Activated T-cell treated with anti-CD3 and anti-CD28 coated beads for 48 hours (primary cell): ENCODE results near the gene PAK5.

Source experiments
- DNase-seq: peaks from one replicate; pipeline ENCODE4 v3.0.0-alpha.2; 2020; ENCODE audit warnings: low read depth

PAK5 gene

GRCh38 chr20:9517297-9518162, 321.3 kb downstream of the PAK5 start:
- no peak for DNase-seq

DNA sequence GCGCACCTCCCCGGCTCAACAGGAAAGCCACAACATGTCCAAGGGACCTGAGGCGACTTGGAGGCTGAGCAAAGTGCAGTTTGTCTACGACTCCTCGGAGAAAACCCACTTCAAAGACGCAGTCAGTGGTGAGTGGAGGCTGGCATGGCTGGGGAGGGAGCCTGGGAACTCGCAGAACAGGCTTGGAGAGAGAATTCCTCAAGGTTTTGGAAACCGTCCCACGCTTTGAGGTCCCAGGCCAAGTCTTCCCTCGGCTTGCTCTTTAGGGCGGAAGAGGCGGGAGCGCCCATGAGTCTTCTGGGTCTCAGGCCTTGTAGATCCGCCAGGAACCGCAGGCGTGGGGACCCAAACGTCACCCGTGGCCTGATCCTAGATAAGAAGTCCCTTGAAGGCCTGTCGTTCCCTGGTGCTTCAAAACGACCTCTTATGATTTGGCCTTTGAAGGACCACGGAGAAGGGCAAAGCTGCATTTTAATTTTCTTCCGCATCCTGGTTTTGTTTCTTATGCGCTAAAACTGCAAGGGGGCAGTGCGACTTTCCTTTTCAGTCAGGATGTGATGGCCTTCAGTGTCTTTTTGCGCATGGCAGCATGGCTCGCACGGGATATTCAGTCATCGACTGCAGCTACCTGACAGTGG, 322.5 kb downstream of the PAK5 start:
- DNase-seq = no peak

DNA sequence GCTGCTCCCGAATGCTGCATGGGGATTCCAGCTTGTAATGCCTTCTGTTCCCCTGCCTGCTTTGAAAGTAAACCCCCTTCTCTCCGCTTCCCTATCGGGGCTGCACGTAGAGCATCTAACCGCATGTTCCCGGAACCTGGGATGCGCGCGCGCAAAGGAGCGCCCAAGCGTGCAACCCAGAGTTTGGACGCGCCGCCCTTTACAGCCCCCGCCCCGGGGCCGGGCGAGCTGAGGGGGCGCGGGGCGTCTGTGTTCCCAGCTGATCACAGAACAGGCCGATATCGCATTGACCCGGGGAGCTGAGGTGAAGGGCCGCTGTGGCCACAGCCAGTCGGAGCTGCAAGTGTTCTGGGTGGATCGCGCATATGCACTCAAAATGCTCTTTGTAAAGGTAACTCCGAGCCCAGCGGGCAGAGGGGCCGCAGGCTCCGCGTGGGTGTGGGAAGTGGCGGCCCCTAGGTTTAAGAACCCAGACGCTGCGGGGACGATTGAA, 323.1 kb downstream of the PAK5 start:
- no peak for DNase-seq

- no peak for DNase-seq
These were observed 323.7 kb downstream of the PAK5 start for GRCh38 chr20:9515214-9515585.

GRCh38 chr20:9514461-9515213, 324.2 kb downstream of the PAK5 start, which contains the start of gene LAMP5:
TSS of gene LAMP5 (plus strand) at chr20:9514590. CDS start at chr20:9514853, 263 bp downstream.
- no peak for DNase-seq

GRCh38 chr20:9514072-9514460, 324.8 kb downstream of the PAK5 start:
- no peak for DNase-seq

GRCh38 chr20:9510911-9511310, 328.0 kb downstream of the PAK5 start:
- DNase-seq = no peak

GRCh38 chr20:9509246-9509645, 329.6 kb downstream of the PAK5 start:
- DNase-seq = no peak

DNA sequence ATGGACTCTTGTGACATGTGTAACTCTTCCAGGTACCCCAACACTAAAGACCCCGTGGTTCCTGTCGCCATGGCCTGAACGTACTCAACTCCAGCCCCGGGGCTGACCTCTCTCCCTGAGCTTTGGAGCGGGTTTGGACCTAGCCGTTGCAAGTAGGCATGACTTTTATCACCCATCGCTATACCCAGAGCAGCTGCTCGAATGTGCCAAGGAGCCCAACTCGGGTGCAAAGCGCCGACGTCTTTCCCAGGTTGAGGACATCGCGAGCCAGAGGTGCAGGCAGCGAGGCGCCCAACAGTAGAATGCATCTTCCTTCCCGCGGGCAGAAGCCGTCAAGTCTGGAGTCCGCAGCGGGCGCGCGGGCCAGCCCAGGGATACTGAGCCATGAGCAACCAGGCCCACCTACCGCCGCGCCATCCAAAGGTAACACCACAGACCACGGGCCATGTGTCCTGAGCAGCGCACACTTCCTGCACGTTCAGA, 330.1 kb downstream of the PAK5 start:
- DNase-seq = no peak

DNA sequence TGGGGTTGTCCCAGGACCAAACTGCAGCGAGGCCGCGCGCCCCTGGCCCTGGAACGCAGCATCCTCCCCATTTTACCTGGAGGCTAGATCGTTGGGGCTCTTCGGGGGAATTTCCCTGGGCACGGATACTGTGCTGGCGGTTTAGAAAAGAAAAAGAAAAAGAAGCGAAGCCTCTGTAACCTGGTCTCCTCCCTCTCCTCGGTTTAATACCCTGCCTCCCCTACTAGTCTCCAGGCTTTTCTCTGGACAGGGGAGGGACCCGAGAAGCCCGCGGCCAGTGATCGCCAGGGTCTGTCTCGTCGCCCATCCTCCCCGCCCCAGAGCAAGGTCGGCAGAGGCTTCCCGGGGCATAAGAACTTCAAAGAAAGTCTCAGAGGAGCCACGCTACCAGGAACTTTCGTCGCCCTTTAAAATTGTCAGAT, 330.6 kb downstream of the PAK5 start:
- no peak for DNase-seq

DNA sequence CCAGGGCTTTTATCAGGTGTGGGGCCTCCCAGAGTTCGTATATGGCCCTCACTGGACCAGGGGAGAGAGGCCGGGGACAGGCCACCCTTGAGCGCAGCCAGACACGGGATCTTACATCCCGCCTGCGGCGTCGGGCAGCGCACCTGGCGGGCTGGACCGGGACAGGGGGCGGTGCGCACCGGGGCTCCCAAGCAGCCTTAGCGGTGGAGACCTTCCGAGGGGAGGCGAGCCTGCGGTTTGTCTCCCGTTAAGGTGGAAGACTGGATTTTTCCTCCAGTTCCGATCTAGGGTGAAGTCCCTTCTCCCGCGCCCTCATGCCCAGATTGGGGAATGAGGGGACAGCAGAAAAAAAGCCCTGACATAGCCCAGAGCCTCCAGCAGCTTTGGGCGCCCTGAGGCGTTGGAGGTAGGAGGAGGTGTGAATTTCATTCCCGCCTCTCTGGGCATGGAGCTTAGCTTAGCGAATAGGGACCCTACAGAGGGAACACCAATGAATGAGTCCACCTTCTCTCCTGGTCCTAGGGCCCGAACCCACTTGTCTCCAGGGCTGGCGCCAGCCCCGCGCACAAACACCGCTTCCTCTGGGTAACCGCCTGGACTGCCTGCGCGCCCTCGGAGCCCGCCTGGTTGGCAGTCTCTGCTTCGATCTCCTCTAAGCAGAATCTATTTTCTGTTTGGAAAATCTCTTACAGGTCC, 331.2 kb downstream of the PAK5 start:
- DNase-seq = no peak

DNA sequence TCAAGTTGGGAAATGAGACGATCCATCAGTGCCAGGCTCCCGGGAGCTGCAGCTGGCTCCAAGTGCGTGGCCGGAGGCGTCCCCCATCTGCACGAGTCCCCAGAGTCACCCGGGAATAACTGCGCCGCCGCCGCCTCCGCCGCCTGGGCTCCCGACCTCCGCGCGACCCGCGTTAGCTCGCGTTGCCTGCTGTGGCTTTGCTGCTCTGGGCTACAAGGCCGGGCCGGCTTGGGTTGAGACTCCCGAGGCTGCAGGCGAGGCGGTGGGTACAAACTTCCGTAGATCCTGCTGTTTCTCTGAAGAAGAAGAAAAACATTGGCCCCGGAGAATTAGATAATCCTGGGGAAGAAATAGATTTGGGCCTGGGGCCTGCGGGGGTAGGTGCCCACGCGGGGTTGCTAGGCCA, 331.9 kb downstream of the PAK5 start:
- DNase-seq = no peak

DNA sequence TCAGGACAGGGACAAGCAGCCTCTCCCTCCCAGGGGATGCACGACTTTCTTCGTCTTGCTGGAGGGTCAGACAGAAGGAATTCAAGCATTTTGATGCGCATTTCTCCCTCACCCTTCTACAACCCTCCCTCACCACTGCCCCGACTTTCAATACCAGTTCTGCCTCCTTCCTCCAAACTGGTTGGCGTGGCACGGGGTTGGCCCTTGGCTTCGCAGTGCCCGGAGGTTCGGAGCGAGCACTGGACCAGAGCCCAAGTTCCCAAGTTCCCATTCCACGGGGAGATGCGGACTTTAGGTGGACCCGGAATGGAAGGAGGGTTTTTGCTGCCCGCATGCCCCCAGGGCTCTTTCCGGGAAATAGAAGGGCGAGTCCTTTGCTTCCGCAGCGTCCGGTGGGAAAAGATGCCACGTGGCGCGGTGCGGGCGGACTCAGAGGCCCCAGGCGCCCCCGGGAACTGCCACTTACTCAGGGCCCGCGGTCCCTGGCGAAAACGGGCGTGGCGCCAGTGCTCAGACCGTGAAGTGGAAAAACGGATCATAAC, 332.5 kb downstream of the PAK5 start:
- DNase-seq = no peak

DNA sequence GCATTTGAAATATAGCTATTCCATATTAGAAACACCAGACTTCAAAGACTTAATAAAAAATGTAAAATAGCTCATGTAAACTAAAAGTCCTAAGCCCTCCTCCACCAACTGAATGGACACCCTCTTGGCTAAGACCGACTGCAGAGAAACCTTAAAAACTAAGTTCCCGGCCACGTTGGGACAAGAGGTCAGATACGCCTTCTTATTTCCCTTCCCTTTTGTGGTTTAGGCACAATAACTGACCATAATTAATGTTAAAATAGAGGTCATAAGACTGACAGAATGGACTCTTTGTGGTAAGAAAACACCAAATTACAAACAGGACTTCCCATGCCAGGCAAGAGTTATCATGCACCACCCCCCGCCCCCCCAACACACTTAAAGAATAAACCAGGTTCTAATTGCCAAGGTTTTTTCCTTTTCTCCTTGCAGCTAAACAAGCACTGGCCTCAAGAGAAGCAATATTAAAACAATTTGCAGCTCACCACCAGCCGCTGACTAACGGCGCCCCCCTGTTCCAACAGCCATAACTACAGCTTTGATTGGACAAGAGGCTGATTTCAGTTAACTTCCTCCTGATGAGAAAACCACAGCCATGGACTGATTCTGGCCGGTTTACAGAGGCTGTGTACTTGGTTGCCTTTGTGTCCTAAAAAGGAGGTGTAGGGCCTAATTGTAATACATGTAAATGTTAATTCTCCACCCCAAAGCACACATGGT, 335.2 kb downstream of the PAK5 start:
- no peak for DNase-seq

- no peak for DNase-seq
These were observed 337.4 kb downstream of the PAK5 start for GRCh38 chr20:9501473-9501872.

DNA sequence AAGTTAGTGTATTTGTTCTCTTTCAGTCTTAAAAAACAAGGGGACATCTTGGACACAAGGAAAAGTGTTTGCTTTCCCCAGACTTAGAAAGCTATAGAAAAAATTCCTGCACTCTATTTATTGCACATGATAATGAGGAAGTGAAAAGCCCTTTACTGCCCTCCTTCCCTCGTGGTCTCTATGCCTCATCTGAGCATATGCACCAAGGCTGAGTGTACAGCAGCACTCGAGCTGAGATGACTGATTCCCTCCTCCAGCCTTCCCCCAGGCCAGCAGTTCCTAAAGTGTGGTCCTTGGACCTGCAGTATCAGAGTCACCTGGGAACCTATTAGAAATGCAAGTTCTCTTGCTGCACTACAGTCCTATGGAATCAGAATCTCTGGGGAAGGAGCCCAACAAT, 338.8 kb downstream of the PAK5 start:
- DNase-seq = no peak

- no peak for DNase-seq
These were observed 339.6 kb downstream of the PAK5 start for GRCh38 chr20:9499126-9499899.

DNA sequence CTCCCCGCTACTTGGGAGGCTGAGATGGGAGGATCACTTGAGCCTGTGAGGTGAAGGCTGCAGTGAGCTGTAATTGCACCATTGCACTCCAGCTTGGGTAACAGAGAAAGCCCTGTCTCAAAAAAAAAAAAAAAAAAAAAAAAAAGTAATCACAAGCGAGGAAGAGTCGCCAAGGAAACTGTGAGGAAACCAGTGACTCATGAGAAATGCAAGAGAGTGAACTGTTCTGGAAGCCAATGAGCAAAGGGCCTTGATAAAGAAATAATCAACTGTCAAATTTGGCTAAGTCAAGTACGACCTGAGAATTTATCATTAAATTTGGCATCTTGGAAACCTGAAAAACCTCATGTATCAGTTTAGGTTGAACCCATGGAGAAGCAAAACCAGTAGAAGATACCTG, 340.6 kb downstream of the PAK5 start:
- DNase-seq = no peak

GRCh38 chr20:9496155-9496554, 342.7 kb downstream of the PAK5 start:
- DNase-seq = no peak

DNA sequence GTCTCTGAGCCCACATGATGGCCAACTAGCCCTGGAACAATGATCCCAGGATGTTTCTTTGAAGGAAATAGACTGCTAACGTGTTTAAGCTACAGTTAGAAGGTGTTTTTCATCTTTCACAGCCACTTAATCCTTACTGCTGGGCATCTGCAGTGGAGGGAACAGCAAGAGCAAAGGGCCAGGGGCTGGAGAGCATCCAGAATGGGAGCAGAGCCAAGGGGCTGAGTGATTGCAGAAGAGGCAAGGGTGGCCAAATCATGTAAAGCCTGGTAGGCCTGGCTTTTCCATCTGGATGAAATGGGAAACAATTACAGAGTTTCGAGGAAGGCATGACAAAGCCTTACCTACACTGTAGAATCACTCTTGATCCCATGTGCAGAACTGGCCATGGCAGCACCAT, 343.2 kb downstream of the PAK5 start:
- no peak for DNase-seq
